GM12878 (cell line): ENCODE measurements around the gene CD27.

Experiments used
- CHD1 ChIP-seq: IDR thresholded peaks from 2 replicates; pipeline ENCODE4 v1.6.1; 2012; ENCODE audit warnings: low read depth, low read length, improper control_type of control experiment
- CHD4 ChIP-seq: fragments of 200-600 bp; sonication (generic); IDR thresholded peaks from 2 replicates; pipeline ENCODE4 v1.6.1; 2016; ENCODE audit warnings: mild to moderate bottlenecking
- CTCF ChIP-seq, 3 experiments: IDR thresholded peaks in 2 of 3; conservative IDR thresholded peaks in 1 of 3; 2 replicates each; pipeline ENCODE4 v1.5.1; 2011; ENCODE audit warnings: low read depth in 3 of 3, low read length in 3 of 3, mild to moderate bottlenecking in 3 of 3, control low read depth in 2 of 3, moderate library complexity in 2 of 3, inconsistent platforms in 1 of 3, mixed read lengths in 1 of 3; ENCODE audit not compliant: control insufficient read depth in 2 of 3, insufficient read depth in 1 of 3; ENCODE audit errors: extremely low read depth in 1 of 3
- EZH2 ChIP-seq: IDR thresholded peaks from 2 replicates; pipeline ENCODE4 v1.6.1; 2012; ENCODE audit warnings: low read depth, mild to moderate bottlenecking, control low read depth, inconsistent platforms, low read length, borderline replicate concordance; ENCODE audit not compliant: control insufficient read depth
- FOS ChIP-seq: IDR thresholded peaks from 3 replicates; pipeline ENCODE4 v1.6.1; 2011; ENCODE audit warnings: borderline replicate concordance; ENCODE audit not compliant: insufficient read length; ENCODE audit errors: extremely low read depth
- RCOR1 ChIP-seq: conservative IDR thresholded peaks from 2 replicates; pipeline ENCODE4 v1.6.1; 2012; ENCODE audit warnings: low read depth, low read length, improper control_type of control experiment
- RFX5 ChIP-seq: IDR thresholded peaks from 2 replicates; pipeline ENCODE4 v1.6.1; 2011; ENCODE audit warnings: low read depth, low read length, improper control_type of control experiment
- SIX5 ChIP-seq: IDR thresholded peaks from 2 replicates; pipeline ENCODE4 v1.6.1; 2011; ENCODE audit warnings: mild to moderate bottlenecking, low read depth, low read length, moderate library complexity; ENCODE audit not compliant: severe bottlenecking
- SKIL ChIP-seq: fragments of 450-650 bp; IDR thresholded peaks from 2 replicates; pipeline ENCODE4 v1.6.1; 2017; ENCODE audit warnings: mild to moderate bottlenecking, low read depth, inconsistent platforms; ENCODE audit not compliant: poor library complexity, severe bottlenecking
- TAF1 ChIP-seq: IDR thresholded peaks from 2 replicates; pipeline ENCODE4 v1.6.1; 2011; ENCODE audit warnings: mild to moderate bottlenecking, low read depth, low read length, borderline replicate concordance
- ZBTB11 ChIP-seq: fragments of 450-650 bp; formaldehyde crosslinking; IDR thresholded peaks from 2 replicates; pipeline ENCODE4 v1.5.0; 2022; ENCODE audit warnings: mild to moderate bottlenecking, missing genetic modification characterization

- no peak for TF ChIP-seq CTCF (IDR thresholded peaks at IDR 0.05 in 2 of 3, conservative IDR thresholded peaks at IDR 0.05 in 1 of 3; ENCODE audit: control insufficient read depth in 2 of 3, extremely low read depth in 1 of 3, insufficient read depth in 1 of 3, low read depth in 3 of 3, low read length in 3 of 3)
- TF ChIP-seq RFX5 = no peak
- TF ChIP-seq CHD4 = no peak
- no peak for TF ChIP-seq SIX5
- no peak for TF ChIP-seq SKIL
- no peak for TF ChIP-seq RCOR1
- TF ChIP-seq ZBTB11 (CRISPR knock-in tag) = no peak
- TF ChIP-seq FOS = no peak
- TF ChIP-seq CHD1 = no peak
- no peak for TF ChIP-seq EZH2
- no peak for TF ChIP-seq TAF1
Measured at GRCh38 chr12:6466184-6466573, 21.4 kb downstream of the CD27 start.
